ENCODE results near the gene UPK3B. TPM values are rescaled to one million over a fixed set of nuclear protein-coding genes. Genes with fewer than 3 reads are reported as not detected.
A peak's percentile ranks its signal among the peaks of the same experiment; 100 is the strongest.
"Not testable (repeated sequence)": the region's sequence is repeated elsewhere in the genome, so short reads cannot be mapped to it uniquely, and the experiment has no call there.

The UPK3B gene
- total RNA-seq, 5 donors from 2014 or later (not counting 1 experiment from before 2014, with no cell fraction given) = 4.6 to 10.6 (median 6.1) TPM

- H3K9me3 Mint-ChIP-seq; ATAC-seq (replicated peaks in 1 of 4); H3K4me3 Mint-ChIP-seq; H3K27ac Mint-ChIP-seq; H3K36me3 ChIP-seq (ENCODE audit: control insufficient read depth in 2 of 2, extremely low read depth in 1 of 2, insufficient read depth in 1 of 2, low read length in 1 of 2); POLR2A ChIA-PET; H3K36me3 Mint-ChIP-seq; H3K4me1 ChIP-seq (ENCODE audit: control insufficient read depth in 1 of 2, extremely low read depth in 1 of 2, insufficient read depth in 2 of 2, low read length in 2 of 2); H3K27me3 Mint-ChIP-seq; H3K9me3 ChIP-seq; H3K27ac ChIP-seq (ENCODE audit: low read length); H3K27me3 ChIP-seq (replicated peaks in 1 of 2; ENCODE audit: control insufficient read depth in 2 of 2, extremely low read depth in 1 of 2, insufficient read depth in 2 of 2, low read length in 1 of 2); CTCF ChIA-PET; DNase-seq; H3K4me3 ChIP-seq (ENCODE audit: control insufficient read depth in 1 of 2, extremely low read depth in 1 of 2, low read length in 1 of 2); H3K4me1 Mint-ChIP-seq: not testable (repeated sequence)
- no CpG with 5 or more reads among the region's 13 CpGs for WGBS (ENCODE audit: insufficient coverage)
Measured at GRCh38 chr7:76487969-76488368, 22.4 kb upstream of the UPK3B start.

GRCh38 chr7:76492139-76492538, 18.2 kb upstream of the UPK3B start:
- CTCF ChIA-PET; H3K4me1 ChIP-seq (ENCODE audit: control insufficient read depth in 1 of 2, extremely low read depth in 1 of 2, insufficient read depth in 2 of 2, low read length in 2 of 2); H3K36me3 Mint-ChIP-seq; H3K4me3 ChIP-seq (ENCODE audit: control insufficient read depth in 1 of 2, extremely low read depth in 1 of 2, low read length in 1 of 2); H3K27ac Mint-ChIP-seq; H3K4me3 Mint-ChIP-seq; ATAC-seq (replicated peaks in 1 of 4); H3K27ac ChIP-seq (ENCODE audit: low read length); H3K9me3 Mint-ChIP-seq; H3K27me3 ChIP-seq (replicated peaks in 1 of 2; ENCODE audit: control insufficient read depth in 2 of 2, extremely low read depth in 1 of 2, insufficient read depth in 2 of 2, low read length in 1 of 2); H3K4me1 Mint-ChIP-seq; H3K36me3 ChIP-seq (ENCODE audit: control insufficient read depth in 2 of 2, extremely low read depth in 1 of 2, insufficient read depth in 1 of 2, low read length in 1 of 2); DNase-seq; POLR2A ChIA-PET; H3K27me3 Mint-ChIP-seq; H3K9me3 ChIP-seq: not testable (repeated sequence)
- whole genome bisulfite sequencing (ENCODE audit: insufficient coverage) = no CpG with 5 or more reads among the region's 10 CpGs

GRCh38 chr7:76495717-76496116, 14.6 kb upstream of the UPK3B start:
- WGBS (ENCODE audit: insufficient coverage) = no CpG with 5 or more reads among the region's 16 CpGs
- H3K36me3 ChIP-seq (ENCODE audit: control insufficient read depth in 2 of 2, extremely low read depth in 1 of 2, insufficient read depth in 1 of 2, low read length in 1 of 2); POLR2A ChIA-PET: not testable (repeated sequence)

GRCh38 chr7:76497918-76498582, 12.3 kb upstream of the UPK3B start:
- H3K36me3 Mint-ChIP-seq = peaks cover 15% of the 10 kb centered on the region
- H3K9me3 Mint-ChIP-seq; POLR2A ChIA-PET; H3K27me3 Mint-ChIP-seq; H3K4me3 ChIP-seq (ENCODE audit: control insufficient read depth in 1 of 2, extremely low read depth in 1 of 2, low read length in 1 of 2); CTCF ChIA-PET; ATAC-seq (replicated peaks in 1 of 4); H3K27ac ChIP-seq (ENCODE audit: low read length); H3K27ac Mint-ChIP-seq; H3K4me3 Mint-ChIP-seq; H3K4me1 ChIP-seq (ENCODE audit: control insufficient read depth in 1 of 2, extremely low read depth in 1 of 2, insufficient read depth in 2 of 2, low read length in 2 of 2); H3K9me3 ChIP-seq; H3K27me3 ChIP-seq (replicated peaks in 1 of 2; ENCODE audit: control insufficient read depth in 2 of 2, extremely low read depth in 1 of 2, insufficient read depth in 2 of 2, low read length in 1 of 2); H3K36me3 ChIP-seq (ENCODE audit: control insufficient read depth in 2 of 2, extremely low read depth in 1 of 2, insufficient read depth in 1 of 2, low read length in 1 of 2); H3K4me1 Mint-ChIP-seq; DNase-seq: not testable (repeated sequence)
- no CpG with 5 or more reads among the region's 27 CpGs for WGBS (ENCODE audit: insufficient coverage)

More at GRCh38 chr7:76495717-76496116, 14.6 kb upstream of the UPK3B start:
- H3K27ac ChIP-seq (ENCODE audit: low read length); H3K27me3 Mint-ChIP-seq; ATAC-seq (replicated peaks in 1 of 4); H3K4me3 ChIP-seq (ENCODE audit: control insufficient read depth in 1 of 2, extremely low read depth in 1 of 2, low read length in 1 of 2); DNase-seq; CTCF ChIA-PET; H3K4me1 ChIP-seq (ENCODE audit: control insufficient read depth in 1 of 2, extremely low read depth in 1 of 2, insufficient read depth in 2 of 2, low read length in 2 of 2); H3K27me3 ChIP-seq (replicated peaks in 1 of 2; ENCODE audit: control insufficient read depth in 2 of 2, extremely low read depth in 1 of 2, insufficient read depth in 2 of 2, low read length in 1 of 2); H3K27ac Mint-ChIP-seq; H3K36me3 Mint-ChIP-seq; H3K4me3 Mint-ChIP-seq; H3K4me1 Mint-ChIP-seq; H3K9me3 Mint-ChIP-seq; H3K9me3 ChIP-seq: not testable (repeated sequence)

- H3K4me3 ChIP-seq (ENCODE audit: control insufficient read depth in 1 of 2, extremely low read depth in 1 of 2, low read length in 1 of 2); H3K9me3 ChIP-seq; H3K27ac ChIP-seq (ENCODE audit: low read length); H3K4me1 ChIP-seq (ENCODE audit: control insufficient read depth in 1 of 2, extremely low read depth in 1 of 2, insufficient read depth in 2 of 2, low read length in 2 of 2); H3K9me3 Mint-ChIP-seq; H3K27me3 Mint-ChIP-seq; H3K27me3 ChIP-seq (replicated peaks in 1 of 2; ENCODE audit: control insufficient read depth in 2 of 2, extremely low read depth in 1 of 2, insufficient read depth in 2 of 2, low read length in 1 of 2); H3K27ac Mint-ChIP-seq; DNase-seq; POLR2A ChIA-PET; H3K4me1 Mint-ChIP-seq; ATAC-seq (replicated peaks in 1 of 4); H3K36me3 ChIP-seq (ENCODE audit: control insufficient read depth in 2 of 2, extremely low read depth in 1 of 2, insufficient read depth in 1 of 2, low read length in 1 of 2); CTCF ChIA-PET; H3K4me3 Mint-ChIP-seq: not testable (repeated sequence)
- WGBS (ENCODE audit: insufficient coverage) = no CpG with 5 or more reads among the region's 10 CpGs
- peaks cover 18% of the 10 kb centered on the region for H3K36me3 Mint-ChIP-seq
Measured at GRCh38 chr7:76498583-76499200, 11.7 kb upstream of the UPK3B start.

GRCh38 chr7:76499201-76499923, 11.0 kb upstream of the UPK3B start:
- peak in 2 of 35 experiments; percentile 10 to 13 for DNase-seq
- H3K9me3 Mint-ChIP-seq = not testable (repeated sequence)
- ATAC-seq (replicated peaks in 1 of 4) = peak in 1 of 4 experiments; percentile 67

More at GRCh38 chr7:76499201-76499923, 11.0 kb upstream of the UPK3B start:
- POLR2A ChIA-PET; H3K27me3 ChIP-seq (replicated peaks in 1 of 2; ENCODE audit: control insufficient read depth in 2 of 2, extremely low read depth in 1 of 2, insufficient read depth in 2 of 2, low read length in 1 of 2); H3K27me3 Mint-ChIP-seq; H3K4me1 Mint-ChIP-seq; H3K4me1 ChIP-seq (ENCODE audit: control insufficient read depth in 1 of 2, extremely low read depth in 1 of 2, insufficient read depth in 2 of 2, low read length in 2 of 2); H3K9me3 ChIP-seq; H3K4me3 ChIP-seq (ENCODE audit: control insufficient read depth in 1 of 2, extremely low read depth in 1 of 2, low read length in 1 of 2); H3K4me3 Mint-ChIP-seq; H3K27ac ChIP-seq (ENCODE audit: low read length); H3K36me3 ChIP-seq (ENCODE audit: control insufficient read depth in 2 of 2, extremely low read depth in 1 of 2, insufficient read depth in 1 of 2, low read length in 1 of 2): not testable (repeated sequence)
- CTCF ChIA-PET = interaction anchor here in 1 of 2 donors (0.5 kb wide), 1 partner anchor 322 kb away, joined by 3 read pairs; no protein-coding TSS in a partner anchor
- no CpG with 5 or more reads among the region's 28 CpGs for WGBS (ENCODE audit: insufficient coverage)
- Mint-ChIP-seq H3K36me3 (peaks cover 18% of the 10 kb centered on the region), H3K27ac (peak overlapping the region in 1 of 2 donors; percentile 16)
